ENCODE results near the gene CADM2.

CADM2 gene

GRCh38 chr3:84984429-84984828 lies 25.6 kb downstream of the CADM2 start:
- DNase-seq (ENCODE audit: low read depth): no peak

GRCh38 chr3:84985795-84986194 lies 27.0 kb downstream of the CADM2 start:
- DNase-seq (ENCODE audit: low read depth): no peak

GRCh38 chr3:84987706-84988504 lies 29.1 kb downstream of the CADM2 start:
- DNase-seq (ENCODE audit: low read depth): no peak

- DNase-seq (ENCODE audit: low read depth): no peak
Observed at GRCh38 chr3:84989102-84989501, 30.3 kb downstream of the CADM2 start.

- no peak for DNase-seq (ENCODE audit: low read depth)
Observed at GRCh38 chr3:84991422-84991900, 32.7 kb downstream of the CADM2 start.

GRCh38 chr3:84993956-84994355 lies 35.2 kb downstream of the CADM2 start:
- no peak for DNase-seq (ENCODE audit: low read depth)

GRCh38 chr3:84998545-84998944 lies 39.8 kb downstream of the CADM2 start:
- DNase-seq (ENCODE audit: low read depth): no peak

- DNase-seq (ENCODE audit: low read depth): no peak
Observed at GRCh38 chr3:85003479-85003878, 44.7 kb downstream of the CADM2 start.

GRCh38 chr3:85004147-85004546 lies 45.4 kb downstream of the CADM2 start:
- no peak for DNase-seq (ENCODE audit: low read depth)

GRCh38 chr3:85005946-85006345 lies 47.2 kb downstream of the CADM2 start:
- no peak for DNase-seq (ENCODE audit: low read depth)

GRCh38 chr3:85007195-85008094 lies 48.7 kb downstream of the CADM2 start:
- DNase-seq (ENCODE audit: low read depth): no peak

GRCh38 chr3:85020828-85021227 lies 62.0 kb downstream of the CADM2 start:
- no peak for DNase-seq (ENCODE audit: low read depth)

- no peak for DNase-seq (ENCODE audit: low read depth)
Observed at GRCh38 chr3:85030052-85030451, 71.3 kb downstream of the CADM2 start.

GRCh38 chr3:85037203-85037602 lies 78.4 kb downstream of the CADM2 start:
- no peak for DNase-seq (ENCODE audit: low read depth)

GRCh38 chr3:85041001-85041400 lies 82.2 kb downstream of the CADM2 start:
- no peak for DNase-seq (ENCODE audit: low read depth)

GRCh38 chr3:85041562-85042055 lies 82.8 kb downstream of the CADM2 start:
- DNase-seq (ENCODE audit: low read depth): no peak

GRCh38 chr3:85050821-85051220 lies 92.0 kb downstream of the CADM2 start:
- no peak for DNase-seq (ENCODE audit: low read depth)

- DNase-seq (ENCODE audit: low read depth): no peak
Observed at GRCh38 chr3:85051786-85052185, 93.0 kb downstream of the CADM2 start.

GRCh38 chr3:85053626-85054025 lies 94.8 kb downstream of the CADM2 start:
- no peak for DNase-seq (ENCODE audit: low read depth)

GRCh38 chr3:85054579-85054978 lies 95.8 kb downstream of the CADM2 start:
- no peak for DNase-seq (ENCODE audit: low read depth)

GRCh38 chr3:85068911-85069310 lies 110.1 kb downstream of the CADM2 start:
- DNase-seq (ENCODE audit: low read depth): no peak

GRCh38 chr3:85074003-85074402 lies 115.2 kb downstream of the CADM2 start:
- no peak for DNase-seq (ENCODE audit: low read depth)

GRCh38 chr3:85075663-85076062 lies 116.9 kb downstream of the CADM2 start:
- DNase-seq (ENCODE audit: low read depth): no peak
